K562 (cell line): ENCODE measurements around the gene SYT8. TPM values are rescaled to one million over a fixed set of nuclear protein-coding genes. Genes with fewer than 3 reads are reported as not detected.

ENCODE experiments used
- ATAC-seq: fragments of 200-7000 bp; cut with Tn5 transposase; 3 replicates; pipeline ENCODE4 v1.9.1; 2020; ENCODE audit warnings: moderate library complexity
- BruUV-seq: library from RNA; stranded (reverse); fragments of 400-500 nt; replicated peaks from 2 replicates; lab custom pipeline; 2021; lab: Mats Ljungman, UMichigan
- CTCF ChIA-PET: fragments of 300-600 bp; formaldehyde crosslinking; extraction: SDS; loops from one replicate; lab custom pipeline; 2021; ENCODE audit warnings: low intra/inter-chr PET ratio; lab: Yijun Ruan, JAX
- POLR2A ChIA-PET: fragments of 300-600, 350-650 bp; sonication (Branson Sonifier 250); formaldehyde crosslinking; extraction: SDS; loops from one replicate; lab custom pipeline; 2021; ENCODE audit warnings: antibody characterized with exemption, inconsistent platforms; lab: Yijun Ruan, JAX
- DNase-seq, 4 experiments: peaks; one replicate each; pipeline versions ENCODE4 v3.0.0 to v3.0.0-alpha.2; 2011 to 2018; ENCODE audit warnings: low spot score in 3 of 4, mixed read lengths in 3 of 4; ENCODE audit errors: extremely low read depth in 1 of 4
- FAIRE-seq: peaks from 2 replicates; lab custom pipeline; 2011; peaks lifted over from hg19 to GRCh38; lab: Jason Lieb, UNC
- H2AFZ ChIP-seq: 2 replicates; pipeline ENCODE4 v1.6.0; 2011; ENCODE audit warnings: low read depth, low read length, control low read depth, inconsistent platforms
- H3K27ac ChIP-seq: fragments of 200-600 bp; 3 replicates; pipeline ENCODE4 v1.8.0; 2011; ENCODE audit warnings: low read depth, mild to moderate bottlenecking, control low read depth, inconsistent platforms, low read length, moderate library complexity, mixed read lengths; ENCODE audit errors: extremely low read depth
- H3K27me3 ChIP-seq, 2 experiments: fragments of 300-600 bp in 1 of 2; 2 replicates in 1 of 2; 3 replicates in 1 of 2; pipeline versions ENCODE4 v1.6.0 to v1.8.0; 2011; ENCODE audit warnings: inconsistent platforms in 2 of 2, low read length in 2 of 2, mild to moderate bottlenecking in 1 of 2, mixed read lengths in 1 of 2, moderate library complexity in 1 of 2; ENCODE audit not compliant: control insufficient read depth in 2 of 2, insufficient read depth in 2 of 2
- H3K36me3 ChIP-seq: fragments of 300-600 bp; 3 replicates; pipeline ENCODE4 v1.8.0; 2011; ENCODE audit warnings: mild to moderate bottlenecking, low read length, inconsistent platforms; ENCODE audit not compliant: control insufficient read depth, insufficient read depth
- H3K4me1 ChIP-seq, 2 experiments: fragments of 200-600 bp in 1 of 2; replicated peaks in 1 of 2; 2 replicates in 1 of 2; 3 replicates in 1 of 2; pipeline versions ENCODE4 v1.5.1 to v1.8.0; 2011; ENCODE audit warnings: inconsistent platforms in 2 of 2, low read length in 2 of 2, mild to moderate bottlenecking in 1 of 2, mixed read lengths in 1 of 2, moderate library complexity in 1 of 2; ENCODE audit not compliant: control insufficient read depth in 2 of 2, insufficient read depth in 2 of 2
- H3K4me2 ChIP-seq: 2 replicates; pipeline ENCODE4 v1.6.1; 2011; ENCODE audit warnings: low read length, control low read depth, inconsistent platforms, mixed read lengths; ENCODE audit not compliant: insufficient read depth
- H3K4me3 ChIP-seq: fragments of 200-600 bp; sonication (generic), shearing (Covaris generic); 2 replicates; pipeline ENCODE4 v1.5.1; 2016; ENCODE audit warnings: control low read depth, inconsistent platforms
- H3K79me2 ChIP-seq: fragments of 200-600 bp; 3 replicates; pipeline ENCODE4 v1.8.0; 2011; ENCODE audit warnings: low read length, inconsistent platforms; ENCODE audit not compliant: control insufficient read depth, insufficient read depth
- H3K9ac ChIP-seq, 2 experiments: 2 replicates each; pipeline versions ENCODE4 v1.6.0 to v1.6.1; 2011; ENCODE audit warnings: low read depth in 2 of 2, low read length in 2 of 2, control low read depth in 1 of 2, inconsistent platforms in 1 of 2, mild to moderate bottlenecking in 1 of 2, mixed read lengths in 1 of 2; ENCODE audit not compliant: insufficient read depth in 1 of 2
- H3K9me1 ChIP-seq: one replicate; pipeline ENCODE4 v1.6.0; 2011; ENCODE audit warnings: inconsistent platforms, mild to moderate bottlenecking, low read length, moderate library complexity; ENCODE audit not compliant: control insufficient read depth, insufficient read depth
- H3K9me3 ChIP-seq: replicated peaks from 2 replicates; pipeline ENCODE4 v1.5.1; 2011; ENCODE audit warnings: low read depth, low read length, inconsistent platforms; ENCODE audit not compliant: control insufficient read depth, insufficient read depth
- H4K20me1 ChIP-seq: replicated peaks from 2 replicates; pipeline ENCODE4 v1.6.1; 2011; ENCODE audit warnings: low read length, inconsistent platforms, mixed read lengths; ENCODE audit not compliant: control insufficient read depth, insufficient read depth
- OTX1 ChIP-seq: fragments of 450-650 bp; formaldehyde crosslinking; IDR thresholded peaks from 2 replicates; pipeline ENCODE4 v1.4.0; 2022; ENCODE audit warnings: mild to moderate bottlenecking
- TAF9B ChIP-seq: fragments of 450-650 bp; IDR thresholded peaks from 2 replicates; pipeline ENCODE4 v1.6.1; 2018; ENCODE audit warnings: mild to moderate bottlenecking; ENCODE audit not compliant: partially characterized antibody
- TBL1XR1 ChIP-seq, 2 experiments: IDR thresholded peaks; 2 replicates each; pipeline ENCODE4 v1.6.1; 2012; ENCODE audit warnings: improper control_type of control experiment in 2 of 2, low read length in 2 of 2, mild to moderate bottlenecking in 1 of 2
- U2AF2 ChIP-seq: fragments of 200-400 bp; formaldehyde crosslinking; optimal IDR thresholded peaks from 2 replicates; pipeline ENCODE3; 2017; ENCODE audit warnings: low read depth, mild to moderate bottlenecking, low read length
- ZNF668 ChIP-seq: fragments of 250-450 bp; sonication (Bioruptor Pico); IDR thresholded peaks from 2 replicates; pipeline ENCODE4 v1.8.0; 2022; ENCODE audit warnings: mild to moderate bottlenecking, inconsistent platforms
- ZNF766 ChIP-seq: fragments of 200-800 bp; sonication (Bioruptor generic); conservative IDR thresholded peaks from 2 replicates; pipeline ENCODE4 v1.6.1; 2016; ENCODE audit warnings: missing genetic modification characterization, missing compliant biosample characterization
- WGBS: fragments of 100-300 bp; shearing (Covaris generic); methylation state at CpG from one replicate; pipeline ENCODE4 v1.1.6; 2016; ENCODE audit warnings: low coverage, mixed read lengths; ENCODE audit not compliant: insufficient coverage; ENCODE audit errors: missing lambda C conversion rate; 5-methylcytosine and 5-hydroxymethylcytosine counted together
- in situ Hi-C: fragments of 300-500 bp; cut with MboI; formaldehyde crosslinking; loops from 4 replicates; pipeline ENCODE4 v1.15.0; 2018; ENCODE audit warnings: inconsistent platforms, mixed read lengths
- intact Hi-C: fragments of 100-400 bp; cut with micrococcal nuclease; formaldehyde crosslinking; loops from 2 replicates; pipeline ENCODE4 v1.14.2; 2022
- polyA plus RNA-seq, 8 experiments: library from polyadenylated mRNA; depleted of rRNA in 4 of 8; stranded (reverse) in 5 of 8; unstranded in 3 of 8; fragments of >200 nt; fragmentation: Nextera tagmentation in 2 of 8; fragmentation: Illumina TruSeq in 1 of 8; extraction: Ambion mirVana in 2 of 8; extraction: Trizol in 1 of 8; gene quantifications; 2 replicates each; pipeline versions ENCODE4 v1.2.1 to v1.2.3, GENCODE V29; 2011 to 2014; ENCODE audit warnings: inconsistent platforms in 1 of 8, missing spikeins in 1 of 8
- total RNA-seq, 7 experiments: library from RNA; depleted of rRNA in 6 of 7; stranded (reverse); fragments of >200 nt in 6 of 7; fragmentation: Illumina TruSeq in 2 of 7; extraction: Trizol in 2 of 7; gene quantifications; 2 replicates each; pipeline versions ENCODE4 v1.2.1 to v1.2.3, GENCODE V29; 2011 to 2021; ENCODE audit warnings: low replicate concordance in 1 of 7
- TF ChIP-seq, protein P1 (sequence below), 3 experiments: fragments of 200-800 bp in 1 of 3; sonication (Bioruptor generic) in 1 of 3; sonication (generic) in 1 of 3; formaldehyde crosslinking in 1 of 3; IDR thresholded peaks; 2 replicates each; pipeline versions ENCODE4 v1.6.1 to v1.8.0; 2016 to 2022; ENCODE audit warnings: mild to moderate bottlenecking in 2 of 3, missing compliant biosample characterization in 2 of 3, missing genetic modification characterization in 2 of 3, missing genetic modification reagents in 1 of 3
- TF ChIP-seq, protein P2 (sequence below), 2 experiments: fragments of 450-650 bp in 1 of 2; sonication (generic) in 1 of 2; formaldehyde crosslinking in 1 of 2; IDR thresholded peaks in 1 of 2; conservative IDR thresholded peaks in 1 of 2; 2 replicates each; pipeline versions ENCODE4 v1.6.1 to v1.8.1; 2016 to 2023; ENCODE audit warnings: mild to moderate bottlenecking in 2 of 2, moderate library complexity in 2 of 2, inconsistent platforms in 1 of 2, missing genetic modification reagents in 1 of 2
- TF ChIP-seq, protein P3 (sequence below), 2 experiments: fragments of 450-650 bp in 1 of 2; sonication (generic) in 1 of 2; formaldehyde crosslinking; conservative IDR thresholded peaks; 2 replicates each; pipeline versions ENCODE4 v1.4.0 to v1.8.1; 2020 to 2022; ENCODE audit warnings: mild to moderate bottlenecking in 1 of 2, missing genetic modification reagents in 1 of 2

The SYT8 gene
- total and polyA plus RNA-seq, 9 of the 15 experiments (the other 6 are each of a cell fraction or from before 2014, with no cell fraction given): not detected

DNA sequence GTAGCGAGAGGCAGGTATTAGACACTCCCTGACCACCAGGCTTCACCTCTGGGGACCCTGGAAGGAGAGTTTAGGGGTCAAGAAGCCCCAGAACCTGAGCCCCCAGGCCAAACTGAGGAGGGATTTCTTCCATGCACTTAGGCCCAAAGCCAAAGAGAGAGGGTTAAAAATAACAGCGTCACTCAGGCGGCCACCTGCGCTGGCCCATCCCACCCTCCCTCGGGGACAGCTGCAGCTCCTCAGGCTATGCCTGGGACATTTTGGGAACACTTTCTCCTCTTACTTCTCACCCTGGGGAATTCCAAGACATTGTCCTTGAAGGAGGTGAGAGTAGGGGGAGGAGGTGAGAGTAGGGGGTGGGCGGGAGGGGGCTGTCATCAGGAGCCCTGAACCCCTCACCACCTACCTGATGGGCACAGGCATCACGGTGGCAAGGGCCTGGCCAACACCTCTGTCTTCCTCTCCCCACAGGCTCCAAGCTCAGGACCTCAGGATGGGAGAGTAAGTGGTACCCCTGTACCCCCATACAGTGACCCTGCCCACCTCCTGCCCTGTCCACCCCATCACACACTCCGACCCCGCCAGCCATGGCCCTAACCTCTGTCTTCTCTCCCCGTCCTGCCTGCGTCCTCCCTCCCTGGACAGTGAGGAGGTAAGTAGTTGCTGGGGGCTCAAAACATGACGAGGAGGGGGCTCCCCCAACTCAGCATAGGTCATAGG, 4.6 kb downstream of the SYT8 start:
- no peak for DNase-seq
- ATAC-seq: no peak
- Histone ChIP-seq H3K9me1 (no peaks in the 10 kb centered on the region), H3K36me3 (no peaks in the 10 kb centered on the region), H4K20me1 (peaks cover 12% of the 10 kb centered on the region), H3K9ac (no peak overlapping the region), H3K4me1 (peaks cover 0 to 64% of the 10 kb centered on the region in 2 experiments; a peak in 4 of 5 replicates), H3K27ac (no peak overlapping the region), H3K4me3 (no peak overlapping the region), H3K79me2 (no peaks in the 10 kb centered on the region), H2AFZ (no peak overlapping the region), H3K9me3 (no peaks in the 10 kb centered on the region), H3K4me2 (no peak overlapping the region)
- POLR2A ChIA-PET: no interaction called here
- no TSS peak for BruUV-seq
- WGBS: 6% methylated on average over 6 of the region's 12 CpGs
- CTCF ChIA-PET: interaction anchor here (1.6 to 3.5 kb wide), 2 partner anchors 161 to 312 kb away, joined by 7 to 54 read pairs; partner anchors contain the start of gene H19
- intact Hi-C loops: no loop called here
- no peak for TF ChIP-seq ZNF668 (CRISPR knock-in tag)
- TF ChIP-seq OTX1 (CRISPR knock-in tag): no peak
- TF ChIP-seq, protein P1, sequence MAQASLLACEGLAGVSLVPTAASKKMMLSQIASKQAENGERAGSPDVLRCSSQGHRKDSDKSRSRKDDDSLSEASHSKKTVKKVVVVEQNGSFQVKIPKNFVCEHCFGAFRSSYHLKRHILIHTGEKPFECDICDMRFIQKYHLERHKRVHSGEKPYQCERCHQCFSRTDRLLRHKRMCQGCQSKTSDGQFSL (CRISPR knock-in tag; IDR thresholded peaks at IDR 0.05): no peak
- TF ChIP-seq, protein P1 (tag; IDR thresholded peaks at IDR 0.05): no peak
- TF ChIP-seq, protein P2, sequence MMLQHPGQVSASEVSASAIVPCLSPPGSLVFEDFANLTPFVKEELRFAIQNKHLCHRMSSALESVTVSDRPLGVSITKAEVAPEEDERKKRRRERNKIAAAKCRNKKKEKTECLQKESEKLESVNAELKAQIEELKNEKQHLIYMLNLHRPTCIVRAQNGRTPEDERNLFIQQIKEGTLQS (IDR thresholded peaks at IDR 0.05): no peak
- TF ChIP-seq, protein P2 (CRISPR knock-in tag; conservative IDR thresholded peaks at IDR 0.05): no peak
- no peak for TF ChIP-seq U2AF2
- no peak for TF ChIP-seq TAF9B
- TF ChIP-seq, protein P3, sequence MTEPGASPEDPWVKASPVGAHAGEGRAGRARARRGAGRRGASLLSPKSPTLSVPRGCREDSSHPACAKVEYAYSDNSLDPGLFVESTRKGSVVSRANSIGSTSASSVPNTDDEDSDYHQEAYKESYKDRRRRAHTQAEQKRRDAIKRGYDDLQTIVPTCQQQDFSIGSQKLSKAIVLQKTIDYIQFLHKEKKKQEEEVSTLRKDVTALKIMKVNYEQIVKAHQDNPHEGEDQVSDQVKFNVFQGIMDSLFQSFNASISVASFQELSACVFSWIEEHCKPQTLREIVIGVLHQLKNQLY (CRISPR knock-in tag; conservative IDR thresholded peaks at IDR 0.05): no peak
- TF ChIP-seq TBL1XR1 (IDR thresholded peaks at IDR 0.05; ENCODE audit: low read length in 2 of 2): no peak
- TF ChIP-seq ZNF766: no peak
- TF ChIP-seq, all 486 proteins: peak for 0
- H3K27me3 ChIP-seq: peaks cover 3 to 54% of the 10 kb centered on the region in 2 experiments; a peak in 3 of 5 replicates
- in situ Hi-C loops: no loop called here
- no peak for FAIRE-seq
